HG02763 (cell line): ENCODE data around the gene ITSN2.

Source experiments
- ATAC-seq: cut with Tn5 transposase; IDR thresholded peaks from one replicate; pipeline ENCODE4 v1.9.1; 2021; ENCODE audit warnings: mild to moderate bottlenecking, moderate library complexity; ENCODE audit not compliant: unreplicated experiment

The ITSN2 gene

GRCh38 chr2:24190503-24190902 lies 169.8 kb downstream of the ITSN2 start:
- ATAC-seq, result no peak

GRCh38 chr2:24189551-24189950 lies 170.8 kb downstream of the ITSN2 start:
- no peak for ATAC-seq

GRCh38 chr2:24183366-24184069 lies 176.8 kb downstream of the ITSN2 start:
- no peak for ATAC-seq

GRCh38 chr2:24182507-24182906 lies 177.8 kb downstream of the ITSN2 start:
- ATAC-seq, result no peak

GRCh38 chr2:24181849-24182248 lies 178.5 kb downstream of the ITSN2 start:
- ATAC-seq, result no peak

- ATAC-seq, result no peak
These were observed 180.7 kb downstream of the ITSN2 start for GRCh38 chr2:24179683-24180082.

- ATAC-seq, result no peak
These were observed 184.0 kb downstream of the ITSN2 start for GRCh38 chr2:24176326-24176725.

GRCh38 chr2:24175631-24176187 lies 184.6 kb downstream of the ITSN2 start:
- ATAC-seq, result no peak

GRCh38 chr2:24174851-24175277 lies 185.5 kb downstream of the ITSN2 start, which contains the start of gene FAM228A:
TSS of gene FAM228A (plus strand) at chr2:24175053. CDS start at chr2:24175481, 428 bp downstream.
- no peak for ATAC-seq

GRCh38 chr2:24169023-24169422 lies 191.3 kb downstream of the ITSN2 start:
- no peak for ATAC-seq

- ATAC-seq, result peak; percentile 54
These were observed 195.8 kb downstream of the ITSN2 start for GRCh38 chr2:24164416-24164973.

- no peak for ATAC-seq
These were observed 196.7 kb downstream of the ITSN2 start for GRCh38 chr2:24163601-24164000.

- no peak for ATAC-seq
These were observed 197.2 kb downstream of the ITSN2 start for GRCh38 chr2:24163186-24163585.

GRCh38 chr2:24162494-24162893 lies 197.8 kb downstream of the ITSN2 start:
- no peak for ATAC-seq

GRCh38 chr2:24160761-24161160 lies 199.6 kb downstream of the ITSN2 start:
- no peak for ATAC-seq

- no peak for ATAC-seq
These were observed 200.6 kb downstream of the ITSN2 start for GRCh38 chr2:24159708-24160107.

- no peak for ATAC-seq
These were observed 202.2 kb downstream of the ITSN2 start for GRCh38 chr2:24158131-24158530.

GRCh38 chr2:24153478-24153877 lies 206.9 kb downstream of the ITSN2 start:
- ATAC-seq, result no peak
